HCEC 1CT (cell line): ENCODE data around the gene HSP90AA1.

ENCODE experiments used
- DNase-seq: peaks from one replicate; pipeline ENCODE4 v3.0.0-alpha.2; 2017

The HSP90AA1 gene

DNA sequence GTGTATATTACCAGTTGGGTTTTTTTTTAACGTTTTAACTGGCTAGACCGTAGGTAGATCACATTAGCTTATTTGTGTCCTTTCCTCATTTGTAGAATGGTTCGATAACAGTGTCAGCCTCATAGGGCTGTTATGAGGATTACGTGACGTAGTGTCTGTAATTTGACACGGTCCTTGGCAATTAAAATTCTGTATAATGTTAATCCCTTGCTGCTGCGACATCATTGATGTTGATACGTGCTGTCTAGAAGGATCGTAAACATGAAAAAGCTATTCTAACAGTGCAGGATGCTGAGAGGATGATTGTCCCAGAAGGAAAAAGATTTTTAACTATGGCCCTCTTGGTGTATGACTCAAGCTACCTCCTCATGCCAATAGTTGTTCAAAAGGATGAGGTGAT is 50.9 kb downstream of the HSP90AA1 start:
- no peak for DNase-seq

DNA sequence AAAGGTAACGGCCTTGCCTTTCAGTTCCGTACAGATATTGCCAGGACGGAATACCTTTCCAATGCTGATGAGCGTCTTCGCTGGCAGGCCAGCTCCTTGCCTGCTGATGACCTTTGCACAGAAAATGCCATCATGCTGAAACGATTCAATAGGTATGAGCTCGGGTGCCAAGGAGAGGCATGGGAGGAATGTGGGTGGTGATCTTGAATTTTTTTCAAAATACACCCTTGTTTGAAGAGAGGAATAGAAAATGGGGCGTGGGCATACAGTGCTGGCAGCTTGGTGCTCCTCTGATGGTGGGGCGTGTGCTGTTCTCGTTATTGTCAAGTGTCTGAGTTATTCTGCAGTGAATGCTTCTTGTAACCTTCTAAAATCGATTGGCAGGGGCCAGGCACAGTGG is 52.5 kb downstream of the HSP90AA1 start:
- no peak for DNase-seq

GRCh38 chr14:102033241-102033640 is 53.6 kb downstream of the HSP90AA1 start:
- DNase-seq = no peak
